GM12892 (cell line): ENCODE data around the gene INO80C.

Experiments used
- POLR2A ChIP-seq: IDR thresholded peaks from 2 replicates; pipeline ENCODE4 v1.6.1; 2011; ENCODE audit warnings: low read depth, low read length, control low read depth
- POLR2AphosphoS5 ChIP-seq: IDR thresholded peaks from 2 replicates; pipeline ENCODE4 v1.6.1; 2011; ENCODE audit warnings: low read depth, low read length, control low read depth
- TAF1 ChIP-seq: IDR thresholded peaks from 2 replicates; pipeline ENCODE4 v1.6.1; 2011; ENCODE audit warnings: low read depth, mild to moderate bottlenecking, control low read depth, low read length, borderline replicate concordance

DNA sequence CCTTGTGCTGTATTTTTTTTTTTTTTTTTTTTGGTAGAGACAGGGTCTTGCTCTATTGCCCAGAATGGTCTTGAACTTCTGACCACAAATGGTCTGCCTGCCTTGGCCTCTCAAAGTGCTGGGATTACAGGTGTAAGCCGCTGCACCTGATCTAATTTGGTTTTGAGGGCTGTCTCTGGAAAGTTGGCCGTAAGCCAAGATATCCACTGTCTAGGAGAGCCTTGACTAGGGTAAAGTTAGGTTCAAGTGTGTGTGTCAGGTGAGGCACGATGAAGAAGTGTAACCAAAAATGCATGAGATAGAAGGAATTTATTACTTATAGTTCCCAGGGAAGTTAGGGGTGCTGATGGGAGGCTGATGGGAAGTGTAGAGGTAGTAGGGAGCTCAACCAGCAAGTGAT, 46.7 kb downstream of the INO80C start:
- TF ChIP-seq POLR2A = no peak
- TF ChIP-seq POLR2AphosphoS5 = no peak
- TF ChIP-seq TAF1 = no peak
